ENCODE results near the gene SCUBE2.

The SCUBE2 gene
- long read RNA-seq, donor 1: 0 reads
- long read RNA-seq, donor 2: 0 reads
- long read RNA-seq, donor 3, partial matches to known transcripts: 0 of 1 reads
- long read RNA-seq, donor 3, other reads (novel, unspliced or antisense): 0 of 1 reads
- long read RNA-seq, donor 4: 0 reads
- long read RNA-seq, donor 5, partial matches to known transcripts: 0 of 1 reads
- long read RNA-seq, donor 5, other reads (novel, unspliced or antisense): 0 of 1 reads
- long read RNA-seq, donor 6, partial matches to known transcripts: 0 of 1 reads
- long read RNA-seq, donor 6, other reads (novel, unspliced or antisense): 0 of 1 reads
- long read RNA-seq, donor 7, full-length matches to known transcripts: 2 of 2 reads
- long read RNA-seq, donor 7, partial matches to known transcripts: 0 of 2 reads
- long read RNA-seq, donor 7, other reads (novel, unspliced or antisense): 0 of 2 reads
- long read RNA-seq, donor 8: 0 reads

- no peak for DNase-seq
Observed at GRCh38 chr11:9091044-9091922, at the start of gene SCUBE2. TSS of gene SCUBE2 (minus strand) at chr11:9091599. CDS start at chr11:9091528, 71 bp downstream.

GRCh38 chr11:9141186-9141585, 49.8 kb upstream of the SCUBE2 start:
- no peak for DNase-seq

- no peak for DNase-seq
Observed at GRCh38 chr11:9139628-9140357, 48.4 kb upstream of the SCUBE2 start.

GRCh38 chr11:9138612-9139579, 47.5 kb upstream of the SCUBE2 start:
- no peak for DNase-seq

- DNase-seq: no peak
Observed at GRCh38 chr11:9138133-9138453, 46.7 kb upstream of the SCUBE2 start.

- peak; percentile 57 for DNase-seq
Observed at GRCh38 chr11:9137293-9138132, 46.1 kb upstream of the SCUBE2 start.

- DNase-seq: no peak
Observed at GRCh38 chr11:9136741-9137140, 45.3 kb upstream of the SCUBE2 start.

- no peak for DNase-seq
Observed at GRCh38 chr11:9133956-9134355, 42.6 kb upstream of the SCUBE2 start.

- DNase-seq: no peak
Observed at GRCh38 chr11:9132203-9132878, 40.9 kb upstream of the SCUBE2 start.

GRCh38 chr11:9130297-9130696, 38.9 kb upstream of the SCUBE2 start:
- no peak for DNase-seq

GRCh38 chr11:9126636-9127035, 35.2 kb upstream of the SCUBE2 start:
- no peak for DNase-seq

GRCh38 chr11:9125185-9125886, 33.9 kb upstream of the SCUBE2 start:
- no peak for DNase-seq

- DNase-seq: no peak
Observed at GRCh38 chr11:9123595-9124304, 32.4 kb upstream of the SCUBE2 start.

- no peak for DNase-seq
Observed at GRCh38 chr11:9121469-9121796, 30.0 kb upstream of the SCUBE2 start.

- DNase-seq: no peak
Observed at GRCh38 chr11:9120664-9121468, 29.5 kb upstream of the SCUBE2 start.

GRCh38 chr11:9118277-9118676, 26.9 kb upstream of the SCUBE2 start:
- no peak for DNase-seq

- no peak for DNase-seq
Observed at GRCh38 chr11:9112075-9112474, 20.7 kb upstream of the SCUBE2 start.

Data from right kidney (tissue), 9 donors.